K562 (cell line): ENCODE measurements around the gene IGSF3. TPM values are rescaled to one million over a fixed set of nuclear protein-coding genes. Genes with fewer than 3 reads are reported as not detected.
A peak's percentile ranks its signal among the peaks of the same experiment; 100 is the strongest.

ENCODE experiments used
- DPF2 ChIP-seq: fragments of 450-650 bp; IDR thresholded peaks from 2 replicates; pipeline ENCODE4 v1.6.1; 2016
- E2F8 ChIP-seq: fragments of 450-650 bp; IDR thresholded peaks from 2 replicates; pipeline ENCODE4 v1.7.1; 2018; ENCODE audit warnings: mild to moderate bottlenecking, low read depth; ENCODE audit not compliant: partially characterized antibody
- GATAD2B ChIP-seq: fragments of 450-650 bp; IDR thresholded peaks from 2 replicates; pipeline ENCODE4 v1.6.1; 2017; ENCODE audit warnings: mild to moderate bottlenecking, borderline replicate concordance
- HNRNPUL1 ChIP-seq: fragments of 200-400 bp; formaldehyde crosslinking; IDR thresholded peaks from 2 replicates; pipeline ENCODE4 v1.6.1; 2017; ENCODE audit warnings: low read length
- MEF2A ChIP-seq: IDR thresholded peaks from 2 replicates; pipeline ENCODE4 v1.6.1; 2011; ENCODE audit warnings: low read depth, mild to moderate bottlenecking, low read length, moderate library complexity; ENCODE audit not compliant: control insufficient read depth
- NCOR1 ChIP-seq: fragments of 450-650 bp; IDR thresholded peaks from 2 replicates; pipeline ENCODE4 v1.6.1; 2016; ENCODE audit warnings: mild to moderate bottlenecking, moderate library complexity
- NFRKB ChIP-seq: fragments of 450-650 bp; IDR thresholded peaks from 2 replicates; pipeline ENCODE4 v1.6.1; 2016; ENCODE audit warnings: low read depth
- PURB ChIP-seq: sonication (generic); formaldehyde crosslinking; IDR thresholded peaks from 2 replicates; pipeline ENCODE4 v1.9.0; 2021; ENCODE audit warnings: low read depth, mild to moderate bottlenecking, missing genetic modification reagents
- SMAD1 ChIP-seq: fragments of 150-350 bp; IDR thresholded peaks from 2 replicates; pipeline ENCODE4 v1.6.1; 2014; ENCODE audit warnings: low read length, low read depth; ENCODE audit not compliant: partially characterized antibody
- SMARCC2 ChIP-seq: fragments of 450-650 bp; IDR thresholded peaks from 2 replicates; pipeline ENCODE4 v1.6.1; 2017; ENCODE audit warnings: antibody characterized with exemption, moderate library complexity, mild to moderate bottlenecking, low read depth
- SRSF1 ChIP-seq: fragments of 200-400 bp; formaldehyde crosslinking; IDR thresholded peaks from 2 replicates; pipeline ENCODE4 v1.6.1; 2017; ENCODE audit warnings: mild to moderate bottlenecking, low read depth, low read length, moderate library complexity
- TAF7 ChIP-seq: fragments of 450-650 bp; IDR thresholded peaks from 2 replicates; pipeline ENCODE4 v1.6.1; 2016; ENCODE audit warnings: missing genetic modification characterization, missing compliant biosample characterization
- TAF9B ChIP-seq: fragments of 450-650 bp; IDR thresholded peaks from 2 replicates; pipeline ENCODE4 v1.6.1; 2018; ENCODE audit warnings: mild to moderate bottlenecking; ENCODE audit not compliant: partially characterized antibody
- TEAD4 ChIP-seq, 2 experiments: sonication (generic) in 1 of 2; formaldehyde crosslinking in 1 of 2; IDR thresholded peaks; 2 replicates each; pipeline versions ENCODE4 v1.6.1 to v1.8.0; 2012 to 2022; ENCODE audit warnings: borderline replicate concordance in 1 of 2, inconsistent platforms in 1 of 2, low read length in 1 of 2, mild to moderate bottlenecking in 1 of 2, missing genetic modification reagents in 1 of 2
- YY1 ChIP-seq, 3 experiments: IDR thresholded peaks; 2 replicates each; pipeline ENCODE4 v1.6.1; 2011; ENCODE audit warnings: low read length in 2 of 3, mild to moderate bottlenecking in 2 of 3, moderate library complexity in 2 of 3, borderline replicate concordance in 1 of 3, control low read depth in 1 of 3, low read depth in 1 of 3; ENCODE audit not compliant: insufficient read depth in 3 of 3, insufficient replicate concordance in 2 of 3, control insufficient read depth in 1 of 3, insufficient read length in 1 of 3; ENCODE audit errors: extremely low read depth in 1 of 3
- ZNF41 ChIP-seq: fragments of 250-450 bp; sonication (Bioruptor Pico); conservative IDR thresholded peaks from 2 replicates; pipeline ENCODE4 v1.4.0; 2020; ENCODE audit warnings: mild to moderate bottlenecking
- polyA plus RNA-seq, 8 experiments: library from polyadenylated mRNA; depleted of rRNA in 4 of 8; stranded (reverse) in 5 of 8; unstranded in 3 of 8; fragments of >200 nt; fragmentation: Nextera tagmentation in 2 of 8; fragmentation: Illumina TruSeq in 1 of 8; extraction: Ambion mirVana in 2 of 8; extraction: Trizol in 1 of 8; gene quantifications; 2 replicates each; pipeline versions ENCODE4 v1.2.1 to v1.2.3, GENCODE V29; 2011 to 2014; ENCODE audit warnings: inconsistent platforms in 1 of 8, missing spikeins in 1 of 8
- total RNA-seq, 7 experiments: library from RNA; depleted of rRNA in 6 of 7; stranded (reverse); fragments of >200 nt in 6 of 7; fragmentation: Illumina TruSeq in 2 of 7; extraction: Trizol in 2 of 7; gene quantifications; 2 replicates each; pipeline versions ENCODE4 v1.2.1 to v1.2.3, GENCODE V29; 2011 to 2021; ENCODE audit warnings: low replicate concordance in 1 of 7
- TF ChIP-seq, protein P1 (sequence below), 2 experiments: fragments of 450-650 bp; conservative IDR thresholded peaks; 2 replicates each; pipeline ENCODE4 v1.6.1; 2017; ENCODE audit warnings: mild to moderate bottlenecking in 2 of 2, moderate library complexity in 2 of 2
- TF ChIP-seq, protein P2 (sequence below): fragments of 250-450 bp; sonication (Bioruptor Pico); IDR thresholded peaks from 2 replicates; pipeline ENCODE4 v1.5.1; 2021; ENCODE audit warnings: mild to moderate bottlenecking
- TF ChIP-seq, protein P3 (sequence below): fragments of 450-650 bp; conservative IDR thresholded peaks from 2 replicates; pipeline ENCODE4 v1.6.1; 2016; ENCODE audit warnings: missing genetic modification characterization, low read depth, mild to moderate bottlenecking, missing compliant biosample characterization, moderate library complexity

Gene IGSF3
- total and polyA plus RNA-seq, 9 of the 15 experiments (the other 6 are each of a cell fraction or from before 2014, with no cell fraction given) = 1.1 to 15.0 (median 8.3) TPM

DNA sequence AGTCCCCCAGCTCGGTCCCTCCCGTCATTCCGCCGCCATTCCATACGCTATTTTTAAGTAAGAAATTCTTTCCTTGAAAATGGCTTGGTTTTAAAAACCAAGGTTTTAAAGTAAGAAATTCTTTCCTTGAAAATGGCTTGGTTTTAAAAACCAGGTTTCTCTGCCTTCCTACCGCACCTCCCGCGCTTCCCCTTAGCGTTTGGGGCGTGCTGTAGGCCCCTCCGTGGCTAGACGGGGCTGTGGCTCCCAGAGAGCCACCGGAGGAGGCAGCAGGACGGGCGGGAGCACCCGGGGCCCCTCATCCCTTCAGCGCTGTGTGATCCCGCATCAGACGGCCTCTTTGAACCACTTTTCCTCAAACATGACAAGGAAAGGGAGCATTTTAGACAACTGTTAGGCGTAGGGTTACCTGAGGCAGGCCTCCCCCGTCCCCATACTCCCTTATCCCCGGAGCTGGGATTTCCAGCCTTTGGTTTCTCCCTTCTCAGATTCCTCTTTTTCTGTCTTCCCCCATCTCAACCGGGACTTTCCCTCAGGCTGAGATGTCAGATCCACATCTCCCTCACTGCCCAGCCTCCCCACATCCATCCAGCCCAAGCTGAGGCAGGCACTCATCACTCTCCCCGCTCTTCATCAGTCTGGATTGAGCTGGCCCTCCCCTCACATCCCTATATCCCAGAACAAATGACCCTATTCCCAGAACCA lies 96.2 kb downstream of the IGSF3 start (continued):
- TF ChIP-seq, protein P1, sequence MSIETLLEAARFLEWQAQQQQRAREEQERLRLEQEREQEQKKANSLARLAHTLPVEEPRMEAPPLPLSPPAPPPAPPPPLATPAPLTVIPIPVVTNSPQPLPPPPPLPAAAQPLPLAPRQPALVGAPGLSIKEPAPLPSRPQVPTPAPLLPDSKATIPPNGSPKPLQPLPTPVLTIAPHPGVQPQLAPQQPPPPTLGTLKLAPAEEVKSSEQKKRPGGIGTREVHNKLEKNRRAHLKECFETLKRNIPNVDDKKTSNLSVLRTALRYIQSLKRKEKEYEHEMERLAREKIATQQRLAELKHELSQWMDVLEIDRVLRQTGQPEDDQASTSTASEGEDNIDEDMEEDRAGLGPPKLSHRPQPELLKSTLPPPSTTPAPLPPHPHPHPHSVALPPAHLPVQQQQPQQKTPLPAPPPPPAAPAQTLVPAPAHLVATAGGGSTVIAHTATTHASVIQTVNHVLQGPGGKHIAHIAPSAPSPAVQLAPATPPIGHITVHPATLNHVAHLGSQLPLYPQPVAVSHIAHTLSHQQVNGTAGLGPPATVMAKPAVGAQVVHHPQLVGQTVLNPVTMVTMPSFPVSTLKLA (conservative IDR thresholded peaks at IDR 0.05) = no peak
- peak in 1 of 3 experiments; percentile 49 for TF ChIP-seq YY1 (IDR thresholded peaks at IDR 0.05; ENCODE audit: borderline replicate concordance in 1 of 3, control insufficient read depth in 1 of 3, extremely low read depth in 1 of 3, insufficient read depth in 3 of 3, insufficient read length in 1 of 3, insufficient replicate concordance in 2 of 3, low read depth in 1 of 3, low read length in 2 of 3)
- TF ChIP-seq, protein P2, sequence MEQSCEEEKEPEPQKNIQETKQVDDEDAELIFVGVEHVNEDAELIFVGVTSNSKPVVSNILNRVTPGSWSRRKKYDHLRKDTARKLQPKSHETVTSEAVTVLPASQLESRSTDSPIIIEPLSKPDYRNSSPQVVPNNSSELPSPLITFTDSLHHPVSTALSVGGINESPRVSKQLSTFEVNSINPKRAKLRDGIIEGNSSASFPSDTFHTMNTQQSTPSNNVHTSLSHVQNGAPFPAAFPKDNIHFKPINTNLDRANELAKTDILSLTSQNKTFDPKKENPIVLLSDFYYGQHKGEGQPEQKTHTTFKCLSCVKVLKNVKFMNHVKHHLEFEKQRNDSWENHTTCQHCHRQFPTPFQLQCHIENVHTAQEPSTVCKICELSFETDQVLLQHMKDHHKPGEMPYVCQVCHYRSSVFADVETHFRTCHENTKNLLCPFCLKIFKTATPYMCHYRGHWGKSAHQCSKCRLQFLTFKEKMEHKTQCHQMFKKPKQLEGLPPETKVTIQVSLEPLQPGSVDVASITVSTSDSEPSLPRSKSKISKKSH (CRISPR knock-in tag) = no peak
- TF ChIP-seq, protein P3, sequence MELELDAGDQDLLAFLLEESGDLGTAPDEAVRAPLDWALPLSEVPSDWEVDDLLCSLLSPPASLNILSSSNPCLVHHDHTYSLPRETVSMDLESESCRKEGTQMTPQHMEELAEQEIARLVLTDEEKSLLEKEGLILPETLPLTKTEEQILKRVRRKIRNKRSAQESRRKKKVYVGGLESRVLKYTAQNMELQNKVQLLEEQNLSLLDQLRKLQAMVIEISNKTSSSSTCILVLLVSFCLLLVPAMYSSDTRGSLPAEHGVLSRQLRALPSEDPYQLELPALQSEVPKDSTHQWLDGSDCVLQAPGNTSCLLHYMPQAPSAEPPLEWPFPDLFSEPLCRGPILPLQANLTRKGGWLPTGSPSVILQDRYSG (tag) = 0 out of 2 replicates have a peak, but pooled peaks have one; percentile 42
- peak; percentile 75 for TF ChIP-seq NFRKB
- TF ChIP-seq E2F8 = peak; percentile 46
- peak; percentile 10; the same call in 1 of the 2 replicates for TF ChIP-seq TAF7 (tag)
- TF ChIP-seq TAF9B = peak; percentile 24
- 0 out of 2 replicates have a peak, but pooled peaks have one; percentile 21 for TF ChIP-seq ZNF41 (CRISPR knock-in tag)
- TF ChIP-seq SRSF1 = no peak
- peak; percentile 76; the same call in 1 of the 2 replicates for TF ChIP-seq GATAD2B
- TF ChIP-seq SMAD1 = peak; percentile 12
- no peak for TF ChIP-seq HNRNPUL1
- no peak for TF ChIP-seq PURB (CRISPR knock-in tag)
- 0 out of 2 replicates have a peak, but pooled peaks have one; percentile 50 for TF ChIP-seq NCOR1
- TF ChIP-seq TEAD4 (IDR thresholded peaks at IDR 0.05; ENCODE audit: low read length) = no peak; the same call in 1 of the 2 replicates
- TF ChIP-seq TEAD4 (CRISPR knock-in tag; IDR thresholded peaks at IDR 0.05; ENCODE audit: borderline replicate concordance) = no peak
- TF ChIP-seq MEF2A = no peak
- TF ChIP-seq SMARCC2 = 0 out of 2 replicates have a peak, but pooled peaks have one; percentile 41
- 0 out of 2 replicates have a peak, but pooled peaks have one; percentile 29 for TF ChIP-seq DPF2
